ENCODE data around the gene FARP1. TPM values are rescaled to one million over a fixed set of nuclear protein-coding genes. Genes with fewer than 3 reads are reported as not detected.

The FARP1 gene
- total RNA-seq, 1 experiment from 2014 or later = not detected

GRCh38 chr13:98308086-98308911 lies 165.4 kb downstream of the FARP1 start:
- no peaks in the 10 kb centered on the region for H4K20me1 ChIP-seq (ENCODE audit: insufficient read depth, low read depth, low read length)
- no peaks in the 10 kb centered on the region for H3K4me1 ChIP-seq (ENCODE audit: low read length)
- no peak overlapping the region for H3K9ac ChIP-seq (ENCODE audit: low read length)
- no peak overlapping the region for H3K27ac ChIP-seq (ENCODE audit: low read length)
- no peak overlapping the region for H3K4me3 ChIP-seq (ENCODE audit: low read length)
- no peak overlapping the region for H3K4me2 ChIP-seq (ENCODE audit: low read depth, low read length, poor library complexity, severe bottlenecking)
- no peaks in the 10 kb centered on the region for H3K79me2 ChIP-seq (ENCODE audit: low read length)
- no peak for DNase-seq
- H2AFZ ChIP-seq (ENCODE audit: low read length) = no peak overlapping the region
- no peaks in the 10 kb centered on the region for H3K27me3 ChIP-seq (ENCODE audit: low read length)
- no peaks in the 10 kb centered on the region for H3K36me3 ChIP-seq (ENCODE audit: insufficient read depth, low read length)
- no peaks in the 10 kb centered on the region for H3K9me2 ChIP-seq (replicated peaks; ENCODE audit: insufficient read depth, low read length)
- no peaks in the 10 kb centered on the region for H3K9me3 ChIP-seq (ENCODE audit: low read length)

GRCh38 chr13:98309569-98310335 lies 166.9 kb downstream of the FARP1 start:
- no peak for DNase-seq
- H3K9ac ChIP-seq (ENCODE audit: low read length) = no peak overlapping the region
- no peak overlapping the region for H3K4me2 ChIP-seq (ENCODE audit: low read depth, low read length, poor library complexity, severe bottlenecking)
- H3K4me3 ChIP-seq (ENCODE audit: low read length) = no peak overlapping the region
- no peaks in the 10 kb centered on the region for H3K4me1 ChIP-seq (ENCODE audit: low read length)
- H3K9me2 ChIP-seq (replicated peaks; ENCODE audit: insufficient read depth, low read length) = no peaks in the 10 kb centered on the region
- no peak overlapping the region for H2AFZ ChIP-seq (ENCODE audit: low read length)
- no peaks in the 10 kb centered on the region for H3K9me3 ChIP-seq (ENCODE audit: low read length)
- no peaks in the 10 kb centered on the region for H4K20me1 ChIP-seq (ENCODE audit: insufficient read depth, low read depth, low read length)
- no peaks in the 10 kb centered on the region for H3K27me3 ChIP-seq (ENCODE audit: low read length)
- no peaks in the 10 kb centered on the region for H3K79me2 ChIP-seq (ENCODE audit: low read length)
- no peaks in the 10 kb centered on the region for H3K36me3 ChIP-seq (ENCODE audit: insufficient read depth, low read length)
- H3K27ac ChIP-seq (ENCODE audit: low read length) = no peak overlapping the region

GRCh38 chr13:98310485-98311199 lies 167.7 kb downstream of the FARP1 start:
- H3K4me1 ChIP-seq (ENCODE audit: low read length) = no peaks in the 10 kb centered on the region
- no peaks in the 10 kb centered on the region for H4K20me1 ChIP-seq (ENCODE audit: insufficient read depth, low read depth, low read length)
- no peak overlapping the region for H3K27ac ChIP-seq (ENCODE audit: low read length)
- H3K79me2 ChIP-seq (ENCODE audit: low read length) = no peaks in the 10 kb centered on the region
- no peak overlapping the region for H3K4me2 ChIP-seq (ENCODE audit: low read depth, low read length, poor library complexity, severe bottlenecking)
- DNase-seq = no peak
- no peak overlapping the region for H2AFZ ChIP-seq (ENCODE audit: low read length)
- no peaks in the 10 kb centered on the region for H3K9me3 ChIP-seq (ENCODE audit: low read length)
- no peaks in the 10 kb centered on the region for H3K27me3 ChIP-seq (ENCODE audit: low read length)
- H3K9ac ChIP-seq (ENCODE audit: low read length) = no peak overlapping the region
- H3K4me3 ChIP-seq (ENCODE audit: low read length) = no peak overlapping the region
- no peaks in the 10 kb centered on the region for H3K9me2 ChIP-seq (replicated peaks; ENCODE audit: insufficient read depth, low read length)
- no peaks in the 10 kb centered on the region for H3K36me3 ChIP-seq (ENCODE audit: insufficient read depth, low read length)

GRCh38 chr13:98311200-98311548 lies 168.3 kb downstream of the FARP1 start:
- DNase-seq = no peak
- no peaks in the 10 kb centered on the region for H4K20me1 ChIP-seq (ENCODE audit: insufficient read depth, low read depth, low read length)
- no peaks in the 10 kb centered on the region for H3K36me3 ChIP-seq (ENCODE audit: insufficient read depth, low read length)
- H3K27ac ChIP-seq (ENCODE audit: low read length) = no peak overlapping the region
- H3K4me2 ChIP-seq (ENCODE audit: low read depth, low read length, poor library complexity, severe bottlenecking) = no peak overlapping the region
- H3K9me3 ChIP-seq (ENCODE audit: low read length) = no peaks in the 10 kb centered on the region
- H3K9me2 ChIP-seq (replicated peaks; ENCODE audit: insufficient read depth, low read length) = no peaks in the 10 kb centered on the region
- no peak overlapping the region for H3K4me3 ChIP-seq (ENCODE audit: low read length)
- H3K27me3 ChIP-seq (ENCODE audit: low read length) = no peaks in the 10 kb centered on the region
- no peak overlapping the region for H3K9ac ChIP-seq (ENCODE audit: low read length)
- no peak overlapping the region for H2AFZ ChIP-seq (ENCODE audit: low read length)
- no peaks in the 10 kb centered on the region for H3K79me2 ChIP-seq (ENCODE audit: low read length)
- H3K4me1 ChIP-seq (ENCODE audit: low read length) = no peaks in the 10 kb centered on the region

GRCh38 chr13:98312606-98313005 lies 169.7 kb downstream of the FARP1 start:
- H3K27ac ChIP-seq (ENCODE audit: low read length) = no peak overlapping the region
- DNase-seq = no peak
- no peaks in the 10 kb centered on the region for H3K36me3 ChIP-seq (ENCODE audit: insufficient read depth, low read length)
- H3K4me3 ChIP-seq (ENCODE audit: low read length) = no peak overlapping the region
- no peaks in the 10 kb centered on the region for H3K4me1 ChIP-seq (ENCODE audit: low read length)
- no peaks in the 10 kb centered on the region for H3K9me3 ChIP-seq (ENCODE audit: low read length)
- no peaks in the 10 kb centered on the region for H3K27me3 ChIP-seq (ENCODE audit: low read length)
- H3K4me2 ChIP-seq (ENCODE audit: low read depth, low read length, poor library complexity, severe bottlenecking) = no peak overlapping the region
- no peak overlapping the region for H3K9ac ChIP-seq (ENCODE audit: low read length)
- H3K79me2 ChIP-seq (ENCODE audit: low read length) = no peaks in the 10 kb centered on the region
- no peaks in the 10 kb centered on the region for H4K20me1 ChIP-seq (ENCODE audit: insufficient read depth, low read depth, low read length)
- H2AFZ ChIP-seq (ENCODE audit: low read length) = no peak overlapping the region
- H3K9me2 ChIP-seq (replicated peaks; ENCODE audit: insufficient read depth, low read length) = no peaks in the 10 kb centered on the region

- no peaks in the 10 kb centered on the region for H3K27me3 ChIP-seq (ENCODE audit: low read length)
- H3K27ac ChIP-seq (ENCODE audit: low read length) = no peak overlapping the region
- no peak overlapping the region for H3K4me2 ChIP-seq (ENCODE audit: low read depth, low read length, poor library complexity, severe bottlenecking)
- no peak overlapping the region for H3K4me3 ChIP-seq (ENCODE audit: low read length)
- no peaks in the 10 kb centered on the region for H3K9me2 ChIP-seq (replicated peaks; ENCODE audit: insufficient read depth, low read length)
- no peaks in the 10 kb centered on the region for H3K36me3 ChIP-seq (ENCODE audit: insufficient read depth, low read length)
- no peaks in the 10 kb centered on the region for H3K9me3 ChIP-seq (ENCODE audit: low read length)
- DNase-seq = no peak
- H3K9ac ChIP-seq (ENCODE audit: low read length) = no peak overlapping the region
- H3K4me1 ChIP-seq (ENCODE audit: low read length) = no peaks in the 10 kb centered on the region
- no peaks in the 10 kb centered on the region for H4K20me1 ChIP-seq (ENCODE audit: insufficient read depth, low read depth, low read length)
- H2AFZ ChIP-seq (ENCODE audit: low read length) = no peak overlapping the region
- no peaks in the 10 kb centered on the region for H3K79me2 ChIP-seq (ENCODE audit: low read length)
Measured at GRCh38 chr13:98313023-98313921, 170.4 kb downstream of the FARP1 start.

- H3K9ac ChIP-seq (ENCODE audit: low read length) = no peak overlapping the region
- H3K4me1 ChIP-seq (ENCODE audit: low read length) = no peaks in the 10 kb centered on the region
- no peaks in the 10 kb centered on the region for H3K27me3 ChIP-seq (ENCODE audit: low read length)
- no peaks in the 10 kb centered on the region for H3K79me2 ChIP-seq (ENCODE audit: low read length)
- H3K4me3 ChIP-seq (ENCODE audit: low read length) = no peak overlapping the region
- H3K4me2 ChIP-seq (ENCODE audit: low read depth, low read length, poor library complexity, severe bottlenecking) = no peak overlapping the region
- H3K9me3 ChIP-seq (ENCODE audit: low read length) = no peaks in the 10 kb centered on the region
- no peaks in the 10 kb centered on the region for H3K9me2 ChIP-seq (replicated peaks; ENCODE audit: insufficient read depth, low read length)
- H3K36me3 ChIP-seq (ENCODE audit: insufficient read depth, low read length) = no peaks in the 10 kb centered on the region
- no peaks in the 10 kb centered on the region for H4K20me1 ChIP-seq (ENCODE audit: insufficient read depth, low read depth, low read length)
- no peak for DNase-seq
- H3K27ac ChIP-seq (ENCODE audit: low read length) = no peak overlapping the region
- no peak overlapping the region for H2AFZ ChIP-seq (ENCODE audit: low read length)
Measured at GRCh38 chr13:98313922-98314292, 171.0 kb downstream of the FARP1 start.
